ENCODE data around the gene ADGRL3.

The ADGRL3 gene

GRCh38 chr4:61517144-61517543 is 317.0 kb downstream of the ADGRL3 start:
- no peak overlapping the region for H3K4me3 ChIP-seq (ENCODE audit: low read depth, low read length)
- no peak for TF ChIP-seq CTCF (IDR thresholded peaks at IDR 0.05; ENCODE audit: insufficient read depth, low read depth, low read length, missing control alignments)
- DNase-seq (ENCODE audit: low read depth) = no peak

GRCh38 chr4:61520166-61520565 is 320.0 kb downstream of the ADGRL3 start:
- no peak for TF ChIP-seq CTCF (IDR thresholded peaks at IDR 0.05; ENCODE audit: insufficient read depth, low read depth, low read length, missing control alignments)
- DNase-seq (ENCODE audit: low read depth) = no peak
- no peak overlapping the region for H3K4me3 ChIP-seq (ENCODE audit: low read depth, low read length)

- no peak overlapping the region for H3K4me3 ChIP-seq (ENCODE audit: low read depth, low read length)
- DNase-seq (ENCODE audit: low read depth) = no peak
- no peak for TF ChIP-seq CTCF (IDR thresholded peaks at IDR 0.05; ENCODE audit: insufficient read depth, low read depth, low read length, missing control alignments)
Measured at GRCh38 chr4:61520681-61521160, 320.6 kb downstream of the ADGRL3 start.

- TF ChIP-seq CTCF (IDR thresholded peaks at IDR 0.05; ENCODE audit: insufficient read depth, low read depth, low read length, missing control alignments) = no peak
- no peak overlapping the region for H3K4me3 ChIP-seq (ENCODE audit: low read depth, low read length)
- no peak for DNase-seq (ENCODE audit: low read depth)
Measured at GRCh38 chr4:61521451-61521850, 321.3 kb downstream of the ADGRL3 start.

GRCh38 chr4:61522312-61522711 is 322.2 kb downstream of the ADGRL3 start:
- TF ChIP-seq CTCF (IDR thresholded peaks at IDR 0.05; ENCODE audit: insufficient read depth, low read depth, low read length, missing control alignments) = no peak
- no peak for DNase-seq (ENCODE audit: low read depth)
- H3K4me3 ChIP-seq (ENCODE audit: low read depth, low read length) = no peak overlapping the region

- no peak for TF ChIP-seq CTCF (IDR thresholded peaks at IDR 0.05; ENCODE audit: insufficient read depth, low read depth, low read length, missing control alignments)
- no peak overlapping the region for H3K4me3 ChIP-seq (ENCODE audit: low read depth, low read length)
- DNase-seq (ENCODE audit: low read depth) = no peak
Measured at GRCh38 chr4:61527888-61528287, 327.8 kb downstream of the ADGRL3 start.

GRCh38 chr4:61528595-61528994 is 328.5 kb downstream of the ADGRL3 start:
- no peak for TF ChIP-seq CTCF (IDR thresholded peaks at IDR 0.05; ENCODE audit: insufficient read depth, low read depth, low read length, missing control alignments)
- H3K4me3 ChIP-seq (ENCODE audit: low read depth, low read length) = no peak overlapping the region
- DNase-seq (ENCODE audit: low read depth) = no peak
